ENCODE data around the gene CFAP53. TPM values are rescaled to one million over a fixed set of nuclear protein-coding genes. Genes with fewer than 3 reads are reported as not detected.

Gene CFAP53
- total RNA-seq, 1 donor from 2014 or later: 0.29 TPM

- no peak overlapping the region for H3K4me3 ChIP-seq (ENCODE audit: low read depth, low read length)
- H3K36me3 ChIP-seq (ENCODE audit: control insufficient read depth, insufficient read depth, low read length): no peaks in the 10 kb centered on the region
- TF ChIP-seq CTCF (IDR thresholded peaks at IDR 0.05; ENCODE audit: insufficient read depth, low read length, poor library complexity, severe bottlenecking): no peak
- H3K27me3 ChIP-seq (ENCODE audit: control insufficient read depth, insufficient read depth, low read length): peaks cover 9% of the 10 kb centered on the region
- no peak for DNase-seq (ENCODE audit: low read depth)
Observed at GRCh38 chr18:50190926-50191325, 75.4 kb downstream of the CFAP53 start.

- TF ChIP-seq CTCF (IDR thresholded peaks at IDR 0.05; ENCODE audit: insufficient read depth, low read length, poor library complexity, severe bottlenecking): no peak
- Histone ChIP-seq H3K27me3 (ENCODE audit: control insufficient read depth, insufficient read depth, low read length) (peaks cover 8% of the 10 kb centered on the region), H3K4me3 (ENCODE audit: low read depth, low read length) (no peak overlapping the region), H3K36me3 (ENCODE audit: control insufficient read depth, insufficient read depth, low read length) (no peaks in the 10 kb centered on the region)
- DNase-seq (ENCODE audit: low read depth): peak; percentile 63
Observed at GRCh38 chr18:50190236-50190635, 76.1 kb downstream of the CFAP53 start.

GRCh38 chr18:50189160-50189559, 77.1 kb downstream of the CFAP53 start:
- no peak for DNase-seq (ENCODE audit: low read depth)
- H3K4me3 ChIP-seq (ENCODE audit: low read depth, low read length): no peak overlapping the region
- TF ChIP-seq CTCF (IDR thresholded peaks at IDR 0.05; ENCODE audit: insufficient read depth, low read length, poor library complexity, severe bottlenecking): no peak
- H3K27me3 ChIP-seq (ENCODE audit: control insufficient read depth, insufficient read depth, low read length): peaks cover 4% of the 10 kb centered on the region
- H3K36me3 ChIP-seq (ENCODE audit: control insufficient read depth, insufficient read depth, low read length): no peaks in the 10 kb centered on the region

- no peak for DNase-seq (ENCODE audit: low read depth)
- Histone ChIP-seq H3K27me3 (ENCODE audit: control insufficient read depth, insufficient read depth, low read length) (peaks cover 2% of the 10 kb centered on the region), H3K4me3 (ENCODE audit: low read depth, low read length) (no peak overlapping the region), H3K36me3 (ENCODE audit: control insufficient read depth, insufficient read depth, low read length) (no peaks in the 10 kb centered on the region)
- no peak for TF ChIP-seq CTCF (IDR thresholded peaks at IDR 0.05; ENCODE audit: insufficient read depth, low read length, poor library complexity, severe bottlenecking)
Observed at GRCh38 chr18:50188652-50189051, 77.6 kb downstream of the CFAP53 start.

GRCh38 chr18:50187659-50188058, 78.6 kb downstream of the CFAP53 start:
- Histone ChIP-seq H3K36me3 (ENCODE audit: control insufficient read depth, insufficient read depth, low read length) (no peaks in the 10 kb centered on the region), H3K27me3 (ENCODE audit: control insufficient read depth, insufficient read depth, low read length) (no peaks in the 10 kb centered on the region), H3K4me3 (ENCODE audit: low read depth, low read length) (no peak overlapping the region)
- DNase-seq (ENCODE audit: low read depth): no peak
- TF ChIP-seq CTCF (IDR thresholded peaks at IDR 0.05; ENCODE audit: insufficient read depth, low read length, poor library complexity, severe bottlenecking): no peak

GRCh38 chr18:50186385-50186784, 79.9 kb downstream of the CFAP53 start:
- TF ChIP-seq CTCF (IDR thresholded peaks at IDR 0.05; ENCODE audit: insufficient read depth, low read length, poor library complexity, severe bottlenecking): no peak
- H3K4me3 ChIP-seq (ENCODE audit: low read depth, low read length): no peak overlapping the region
- no peak for DNase-seq (ENCODE audit: low read depth)
- no peaks in the 10 kb centered on the region for H3K27me3 ChIP-seq (ENCODE audit: control insufficient read depth, insufficient read depth, low read length)
- H3K36me3 ChIP-seq (ENCODE audit: control insufficient read depth, insufficient read depth, low read length): no peaks in the 10 kb centered on the region

Measured in kidney epithelial cell (primary cell).